ENCODE results near the gene DHX30.

The DHX30 gene

GRCh38 chr3:47846186-47846879 is 43.4 kb downstream of the DHX30 start:
- Mint-ChIP-seq H3K4me1 (no peaks in the 10 kb centered on the region), H3K27ac (no peak overlapping the region), H3K36me3 (peaks cover 3% of the 10 kb centered on the region), H3K4me3 (no peak overlapping the region), H3K27me3 (no peaks in the 10 kb centered on the region), H3K9me3 (no peaks in the 10 kb centered on the region)

- Mint-ChIP-seq H3K4me3 (no peak overlapping the region), H3K4me1 (no peaks in the 10 kb centered on the region), H3K27ac (no peak overlapping the region), H3K36me3 (peaks cover 3% of the 10 kb centered on the region), H3K9me3 (no peaks in the 10 kb centered on the region), H3K27me3 (no peaks in the 10 kb centered on the region)
Measured at GRCh38 chr3:47846880-47847248, 43.9 kb downstream of the DHX30 start.

GRCh38 chr3:47847260-47847659 is 44.3 kb downstream of the DHX30 start:
- no peak overlapping the region for H3K27ac Mint-ChIP-seq
- no peaks in the 10 kb centered on the region for H3K9me3 Mint-ChIP-seq
- no peak overlapping the region for H3K4me3 Mint-ChIP-seq
- H3K36me3 Mint-ChIP-seq, result peaks cover 3% of the 10 kb centered on the region
- H3K27me3 Mint-ChIP-seq, result no peaks in the 10 kb centered on the region
- H3K4me1 Mint-ChIP-seq, result no peaks in the 10 kb centered on the region

GRCh38 chr3:47847801-47848518 is 45.0 kb downstream of the DHX30 start:
- Mint-ChIP-seq H3K36me3 (peaks cover 3% of the 10 kb centered on the region), H3K27me3 (no peaks in the 10 kb centered on the region), H3K27ac (no peak overlapping the region), H3K9me3 (no peaks in the 10 kb centered on the region), H3K4me3 (no peak overlapping the region), H3K4me1 (no peaks in the 10 kb centered on the region)

GRCh38 chr3:47848599-47849117 is 45.7 kb downstream of the DHX30 start:
- H3K9me3 Mint-ChIP-seq, result no peaks in the 10 kb centered on the region
- peaks cover 3% of the 10 kb centered on the region for H3K36me3 Mint-ChIP-seq
- no peak overlapping the region for H3K27ac Mint-ChIP-seq
- no peaks in the 10 kb centered on the region for H3K27me3 Mint-ChIP-seq
- no peak overlapping the region for H3K4me3 Mint-ChIP-seq
- no peaks in the 10 kb centered on the region for H3K4me1 Mint-ChIP-seq

GRCh38 chr3:47849186-47849698 is 46.3 kb downstream of the DHX30 start:
- no peak overlapping the region for H3K27ac Mint-ChIP-seq
- H3K27me3 Mint-ChIP-seq, result no peaks in the 10 kb centered on the region
- peaks cover 3% of the 10 kb centered on the region for H3K36me3 Mint-ChIP-seq
- no peak overlapping the region for H3K4me3 Mint-ChIP-seq
- no peaks in the 10 kb centered on the region for H3K9me3 Mint-ChIP-seq
- no peaks in the 10 kb centered on the region for H3K4me1 Mint-ChIP-seq

GRCh38 chr3:47849699-47850563 is 47.0 kb downstream of the DHX30 start:
- H3K36me3 Mint-ChIP-seq, result no peaks in the 10 kb centered on the region
- H3K9me3 Mint-ChIP-seq, result no peaks in the 10 kb centered on the region
- no peaks in the 10 kb centered on the region for H3K27me3 Mint-ChIP-seq
- H3K4me1 Mint-ChIP-seq, result no peaks in the 10 kb centered on the region
- H3K27ac Mint-ChIP-seq, result peak overlapping the region; percentile 91
- no peak overlapping the region for H3K4me3 Mint-ChIP-seq

- H3K27me3 Mint-ChIP-seq, result no peaks in the 10 kb centered on the region
- H3K9me3 Mint-ChIP-seq, result no peaks in the 10 kb centered on the region
- no peaks in the 10 kb centered on the region for H3K4me1 Mint-ChIP-seq
- no peaks in the 10 kb centered on the region for H3K36me3 Mint-ChIP-seq
- no peak overlapping the region for H3K4me3 Mint-ChIP-seq
- H3K27ac Mint-ChIP-seq, result peak overlapping the region; percentile 91
Measured at GRCh38 chr3:47850564-47851410, 47.8 kb downstream of the DHX30 start.

- Mint-ChIP-seq H3K27me3 (no peaks in the 10 kb centered on the region), H3K4me1 (no peaks in the 10 kb centered on the region), H3K36me3 (no peaks in the 10 kb centered on the region), H3K27ac (peak overlapping the region; percentile 41), H3K4me3 (no peak overlapping the region), H3K9me3 (no peaks in the 10 kb centered on the region)
Measured at GRCh38 chr3:47851888-47852603, 49.1 kb downstream of the DHX30 start.

- no peaks in the 10 kb centered on the region for H3K9me3 Mint-ChIP-seq
- no peaks in the 10 kb centered on the region for H3K36me3 Mint-ChIP-seq
- H3K27me3 Mint-ChIP-seq, result no peaks in the 10 kb centered on the region
- H3K4me1 Mint-ChIP-seq, result no peaks in the 10 kb centered on the region
- no peak overlapping the region for H3K4me3 Mint-ChIP-seq
- H3K27ac Mint-ChIP-seq, result no peak overlapping the region
Measured at GRCh38 chr3:47852604-47853602, 50.0 kb downstream of the DHX30 start.

GRCh38 chr3:47854267-47854666 is 51.3 kb downstream of the DHX30 start:
- no peaks in the 10 kb centered on the region for H3K27me3 Mint-ChIP-seq
- no peak overlapping the region for H3K27ac Mint-ChIP-seq
- no peaks in the 10 kb centered on the region for H3K4me1 Mint-ChIP-seq
- H3K4me3 Mint-ChIP-seq, result no peak overlapping the region
- H3K36me3 Mint-ChIP-seq, result no peaks in the 10 kb centered on the region
- no peaks in the 10 kb centered on the region for H3K9me3 Mint-ChIP-seq

GRCh38 chr3:47854720-47855455 is 52.0 kb downstream of the DHX30 start:
- Mint-ChIP-seq H3K4me1 (no peaks in the 10 kb centered on the region), H3K36me3 (no peaks in the 10 kb centered on the region), H3K27me3 (no peaks in the 10 kb centered on the region), H3K27ac (no peak overlapping the region), H3K4me3 (no peak overlapping the region), H3K9me3 (no peaks in the 10 kb centered on the region)
